CD4-positive, alpha-beta T cell treated with Interleukin-4 for 1 hour (primary cell): ENCODE data around the gene ATP2A3.
"Not testable (repeated sequence)": the region's sequence is repeated elsewhere in the genome, so short reads cannot be mapped to it uniquely, and the experiment has no call there.

Experiments
- DNase-seq, 2 donors: peaks; one replicate each; pipeline ENCODE4 v3.0.0-alpha.2; 2020 to 2022

Gene ATP2A3

GRCh38 chr17:3953542-3953941 lies 10.7 kb downstream of the ATP2A3 start:
- no peak for DNase-seq

GRCh38 chr17:3952186-3952585 lies 12.1 kb downstream of the ATP2A3 start:
- no peak for DNase-seq

- DNase-seq, result no peak
Measured at GRCh38 chr17:3951420-3951819, 12.8 kb downstream of the ATP2A3 start.

GRCh38 chr17:3951003-3951402 lies 13.2 kb downstream of the ATP2A3 start:
- no peak for DNase-seq

GRCh38 chr17:3950584-3950983 lies 13.7 kb downstream of the ATP2A3 start:
- no peak for DNase-seq

- no peak for DNase-seq
Measured at GRCh38 chr17:3949418-3949817, 14.8 kb downstream of the ATP2A3 start.

- DNase-seq, result not testable (repeated sequence)
Measured at GRCh38 chr17:3948551-3948950, 15.7 kb downstream of the ATP2A3 start.

GRCh38 chr17:3947318-3947810 lies 16.9 kb downstream of the ATP2A3 start:
- no peak for DNase-seq

- no peak for DNase-seq
Measured at GRCh38 chr17:3946711-3947235, 17.5 kb downstream of the ATP2A3 start.

- DNase-seq, result peak in 1 of 2 donors; percentile 45
Measured at GRCh38 chr17:3944485-3945388, 19.5 kb downstream of the ATP2A3 start.

GRCh38 chr17:3943240-3943891 lies 20.9 kb downstream of the ATP2A3 start:
- no peak for DNase-seq

- DNase-seq, result no peak
Measured at GRCh38 chr17:3940965-3941698, 23.1 kb downstream of the ATP2A3 start.

- no peak for DNase-seq
Measured at GRCh38 chr17:3937359-3937758, 26.9 kb downstream of the ATP2A3 start.

- no peak for DNase-seq
Measured at GRCh38 chr17:3935825-3936355, 28.3 kb downstream of the ATP2A3 start.

GRCh38 chr17:3935140-3935542 lies 29.1 kb downstream of the ATP2A3 start:
- peak; percentile 31 to 57 for DNase-seq

GRCh38 chr17:3929764-3930163 lies 34.5 kb downstream of the ATP2A3 start:
- no peak for DNase-seq

- no peak for DNase-seq
Measured at GRCh38 chr17:3929181-3929580, 35.1 kb downstream of the ATP2A3 start.

- DNase-seq, result no peak
Measured at GRCh38 chr17:3928406-3928805, 35.8 kb downstream of the ATP2A3 start.

- no peak for DNase-seq
Measured at GRCh38 chr17:3927628-3928340, 36.5 kb downstream of the ATP2A3 start.

- no peak for DNase-seq
Measured at GRCh38 chr17:3926860-3927627, 37.2 kb downstream of the ATP2A3 start.
